Astrocyte (in vitro differentiated cells and primary cell): ENCODE results near the gene DDRGK1. TPM values are rescaled to one million over a fixed set of nuclear protein-coding genes. Genes with fewer than 3 reads are reported as not detected.

Source experiments
- total RNA-seq: library from RNA; stranded (reverse); gene quantifications from 2 replicates; pipeline ENCODE4 v1.2.1, GENCODE V29; 2021

Gene DDRGK1
- total RNA-seq, 1 donor from 2014 or later, result 36.7 TPM

Other genes starting within 250 kb of the DDRGK1 start
- gene GNRH2, start 161.1 kb downstream of the DDRGK1 start, total RNA-seq, result 0.89 and 1.4 TPM in 2 replicates
- gene MRPS26, start 158.6 kb downstream of the DDRGK1 start, total RNA-seq, result 27.3 and 29.0 TPM in 2 replicates
- not detected in 2 replicates for gene OXT, start 133.1 kb downstream of the DDRGK1 start, total RNA-seq
- gene AVP, start 120.0 kb downstream of the DDRGK1 start, total RNA-seq, result not detected in 2 replicates
- gene FASTKD5, start 44.8 kb downstream of the DDRGK1 start, total RNA-seq, result 16.7 and 18.5 TPM in 2 replicates
- gene UBOX5, start 44.8 kb downstream of the DDRGK1 start, total RNA-seq, result 5.9 and 6.6 TPM in 2 replicates
- gene LZTS3, start 31.1 kb downstream of the DDRGK1 start, total RNA-seq, result 11.2 and 12.6 TPM in 2 replicates
- 55.5 and 55.6 TPM in 2 replicates for gene ITPA, start 4.8 kb upstream of the DDRGK1 start, total RNA-seq
- 3.9 and 6.6 TPM in 2 replicates for gene SLC4A11, start 34.5 kb upstream of the DDRGK1 start, total RNA-seq
- 17.6 and 18.6 TPM in 2 replicates for gene DNAAF9, start 203.0 kb upstream of the DDRGK1 start, total RNA-seq